Activated T-cell treated with anti-CD3 and anti-CD28 coated beads, Interleukin-2, amount 50 U/mL, for 72 hours (primary cell): ENCODE measurements around the gene ORMDL3. TPM values are rescaled to one million over a fixed set of nuclear protein-coding genes. Genes with fewer than 3 reads are reported as not detected.
"Not testable (repeated sequence)": the region's sequence is repeated elsewhere in the genome, so short reads cannot be mapped to it uniquely, and the experiment has no call there.

ENCODE experiments used
- ATAC-seq, 2 donors: fragments of 150-1000 bp; cut with Tn5 transposase; replicated peaks in 1 of 2; 2 replicates each; pipeline ENCODE4 v1.10.0; 2021; ENCODE audit warnings: moderate library complexity in 2 of 2, mild to moderate bottlenecking in 1 of 2
- DNase-seq, 2 donors: peaks; one replicate each; pipeline ENCODE4 v3.0.0; 2021 to 2022; ENCODE audit warnings: mixed read lengths in 1 of 2
- H3K27ac Mint-ChIP-seq: one replicate; pipeline ENCODE4 v1.8.0; 2022; ENCODE audit warnings: mild to moderate bottlenecking, moderate library complexity, mixed read lengths
- H3K27me3 Mint-ChIP-seq: one replicate; pipeline ENCODE4 v1.8.0; 2022; ENCODE audit warnings: low read depth, mixed read lengths
- H3K36me3 Mint-ChIP-seq, 2 donors: one replicate each; pipeline ENCODE4 v1.8.0; 2022; ENCODE audit warnings: mixed read lengths in 2 of 2, mild to moderate bottlenecking in 1 of 2; ENCODE audit not compliant: insufficient read depth in 2 of 2
- H3K4me1 Mint-ChIP-seq: one replicate; pipeline ENCODE4 v1.8.0; 2022; ENCODE audit warnings: low read depth, mixed read lengths
- H3K4me3 Mint-ChIP-seq, 2 donors: one replicate each; pipeline ENCODE4 v1.8.0; 2022; ENCODE audit warnings: mild to moderate bottlenecking in 2 of 2, mixed read lengths in 2 of 2, moderate library complexity in 2 of 2
- H3K9me3 Mint-ChIP-seq, 2 donors: one replicate each; pipeline ENCODE4 v1.8.0; 2022; ENCODE audit warnings: mixed read lengths in 2 of 2
- total RNA-seq, 2 donors: library from RNA; stranded (reverse); gene quantifications; one replicate each; pipeline ENCODE4 v1.2.3, GENCODE V29; 2022

The ORMDL3 gene
- total RNA-seq, 2 donors from 2014 or later: 104 to 114 TPM

- H3K9me3 Mint-ChIP-seq: no peaks in the 10 kb centered on the region
- H3K36me3 Mint-ChIP-seq: no peaks in the 10 kb centered on the region
- no peak for ATAC-seq
- no peaks in the 10 kb centered on the region for H3K27me3 Mint-ChIP-seq
- DNase-seq: no peak
- peak within 1 kb of the TSS; percentile 22 to 44 for H3K4me3 Mint-ChIP-seq
- peaks cover 33% of the 10 kb centered on the region for H3K4me1 Mint-ChIP-seq
- H3K27ac Mint-ChIP-seq: peak within 1 kb of the TSS; percentile 3
Measured at GRCh38 chr17:39962642-39963220, 35.3 kb upstream of the ORMDL3 start, which contains the start of gene GSDMA. GSDMA (plus strand) TSS chr17:39963004; CDS start chr17:39965688, 2,684 bp downstream.

GRCh38 chr17:39960524-39961041, 33.2 kb upstream of the ORMDL3 start:
- Mint-ChIP-seq H3K9me3 (no peaks in the 10 kb centered on the region), H3K27me3 (no peaks in the 10 kb centered on the region), H3K36me3 (no peaks in the 10 kb centered on the region), H3K4me3 (no peak overlapping the region), H3K4me1 (peaks cover 33% of the 10 kb centered on the region), H3K27ac (no peak overlapping the region)
- no peak for ATAC-seq
- no peak for DNase-seq

- Mint-ChIP-seq H3K27ac (no peak overlapping the region), H3K4me1 (peaks cover 28% of the 10 kb centered on the region), H3K36me3 (no peaks in the 10 kb centered on the region), H3K27me3 (peaks cover 8% of the 10 kb centered on the region), H3K9me3 (no peaks in the 10 kb centered on the region), H3K4me3 (no peak overlapping the region)
- DNase-seq (no peak), ATAC-seq (no peak)
Measured at GRCh38 chr17:39955726-39956225, 28.4 kb upstream of the ORMDL3 start.

GRCh38 chr17:39954876-39955275, 27.5 kb upstream of the ORMDL3 start:
- Mint-ChIP-seq H3K36me3 (no peaks in the 10 kb centered on the region), H3K27me3 (peaks cover 8% of the 10 kb centered on the region), H3K4me1 (peaks cover 28% of the 10 kb centered on the region), H3K4me3 (peak overlapping the region in 1 of 2 donors; percentile 37), H3K9me3 (no peaks in the 10 kb centered on the region), H3K27ac (no peak overlapping the region)
- DNase-seq: no peak
- ATAC-seq: no peak

- DNase-seq (no peak), ATAC-seq (no peak)
- Mint-ChIP-seq H3K27ac (peak overlapping the region; percentile 69), H3K4me1 (peaks cover 34% of the 10 kb centered on the region), H3K9me3 (no peaks in the 10 kb centered on the region), H3K36me3 (no peaks in the 10 kb centered on the region), H3K27me3 (peaks cover 8% of the 10 kb centered on the region), H3K4me3 (peak overlapping the region; percentile 85 to 86)
Measured at GRCh38 chr17:39953471-39953888, 26.1 kb upstream of the ORMDL3 start.

- peaks cover 35% of the 10 kb centered on the region for H3K4me1 Mint-ChIP-seq
- H3K27me3 Mint-ChIP-seq: peaks cover 8% of the 10 kb centered on the region
- H3K27ac Mint-ChIP-seq: peak overlapping the region; percentile 68
- peak; percentile 86 to 88 for ATAC-seq
- peak overlapping the region; percentile 85 to 86 for H3K4me3 Mint-ChIP-seq
- no peaks in the 10 kb centered on the region for H3K36me3 Mint-ChIP-seq
- peak; percentile 93 to 97 for DNase-seq
- H3K9me3 Mint-ChIP-seq: no peaks in the 10 kb centered on the region
Measured at GRCh38 chr17:39952680-39953470, 25.5 kb upstream of the ORMDL3 start.

GRCh38 chr17:39951924-39952679, 24.7 kb upstream of the ORMDL3 start:
- no peak overlapping the region for H3K27ac Mint-ChIP-seq
- H3K4me1 Mint-ChIP-seq: peaks cover 35% of the 10 kb centered on the region
- H3K27me3 Mint-ChIP-seq: peaks cover 8% of the 10 kb centered on the region
- H3K4me3 Mint-ChIP-seq: peak overlapping the region; percentile 39 to 73
- ATAC-seq (no peak), DNase-seq (peak in 1 of 2 donors; percentile 9)
- H3K36me3 Mint-ChIP-seq: no peaks in the 10 kb centered on the region
- no peaks in the 10 kb centered on the region for H3K9me3 Mint-ChIP-seq

GRCh38 chr17:39950871-39951348, 23.5 kb upstream of the ORMDL3 start:
- ATAC-seq (no peak), DNase-seq (no peak)
- no peak overlapping the region for H3K27ac Mint-ChIP-seq
- H3K27me3 Mint-ChIP-seq: peaks cover 8% of the 10 kb centered on the region
- H3K4me3 Mint-ChIP-seq: no peak overlapping the region
- H3K9me3 Mint-ChIP-seq: no peaks in the 10 kb centered on the region
- peaks cover 35% of the 10 kb centered on the region for H3K4me1 Mint-ChIP-seq
- H3K36me3 Mint-ChIP-seq: no peaks in the 10 kb centered on the region

GRCh38 chr17:39949028-39949427, 21.6 kb upstream of the ORMDL3 start:
- no peaks in the 10 kb centered on the region for H3K36me3 Mint-ChIP-seq
- no peaks in the 10 kb centered on the region for H3K9me3 Mint-ChIP-seq
- no peak overlapping the region for H3K4me3 Mint-ChIP-seq
- H3K4me1 Mint-ChIP-seq: peaks cover 31% of the 10 kb centered on the region
- peaks cover 8% of the 10 kb centered on the region for H3K27me3 Mint-ChIP-seq
- DNase-seq (no peak), ATAC-seq (no peak)
- H3K27ac Mint-ChIP-seq: no peak overlapping the region

GRCh38 chr17:39948489-39948828, 21.1 kb upstream of the ORMDL3 start:
- not testable (repeated sequence) for H3K27me3 Mint-ChIP-seq, DNase-seq, H3K9me3 Mint-ChIP-seq, ATAC-seq, H3K4me3 Mint-ChIP-seq, H3K36me3 Mint-ChIP-seq
- Mint-ChIP-seq H3K4me1 (peaks cover 26% of the 10 kb centered on the region), H3K27ac (peak overlapping the region; percentile 35)

GRCh38 chr17:39946551-39947330, 19.3 kb upstream of the ORMDL3 start:
- H3K4me3 Mint-ChIP-seq: no peak overlapping the region
- peaks cover 16% of the 10 kb centered on the region for H3K4me1 Mint-ChIP-seq
- H3K36me3 Mint-ChIP-seq: no peaks in the 10 kb centered on the region
- H3K27ac Mint-ChIP-seq: no peak overlapping the region
- ATAC-seq: no peak
- H3K9me3 Mint-ChIP-seq: no peaks in the 10 kb centered on the region
- no peak for DNase-seq
- H3K27me3 Mint-ChIP-seq: peaks cover 1% of the 10 kb centered on the region

- Mint-ChIP-seq H3K27ac (no peak overlapping the region), H3K4me1 (peaks cover 32% of the 10 kb centered on the region), H3K36me3 (no peaks in the 10 kb centered on the region), H3K9me3 (no peaks in the 10 kb centered on the region), H3K27me3 (no peaks in the 10 kb centered on the region), H3K4me3 (no peak overlapping the region)
- ATAC-seq (no peak), DNase-seq (no peak)
Measured at GRCh38 chr17:39944393-39944711, 17.0 kb upstream of the ORMDL3 start.
